K562 (cell line): Measurements from ENCODE around the gene IP6K3. TPM values are rescaled to one million over a fixed set of nuclear protein-coding genes. Genes with fewer than 3 reads are reported as not detected.

Experiments
- CAMTA2 ChIP-seq: fragments of 250-450 bp; sonication (Bioruptor Pico); conservative IDR thresholded peaks from 2 replicates; pipeline ENCODE4 v1.5.1; 2022
- CCAR2 ChIP-seq: fragments of 200-400 bp; formaldehyde crosslinking; IDR thresholded peaks from 2 replicates; pipeline ENCODE4 v1.6.1; 2017; ENCODE audit warnings: mild to moderate bottlenecking, low read depth, low read length
- CHD1 ChIP-seq: fragments of 200-600 bp; sonication (generic); IDR thresholded peaks from one replicate; pipeline ENCODE4 v1.6.1; 2012; ENCODE audit warnings: mild to moderate bottlenecking, moderate library complexity, low read length, inconsistent platforms
- ESRRB ChIP-seq: fragments of 250-450 bp; sonication (Bioruptor Pico); IDR thresholded peaks from 2 replicates; pipeline ENCODE4 v1.5.0; 2020; ENCODE audit warnings: mild to moderate bottlenecking, moderate library complexity, borderline replicate concordance
- GABPA ChIP-seq: fragments of 200-800 bp; sonication (Bioruptor generic); conservative IDR thresholded peaks from 2 replicates; pipeline ENCODE4 v1.6.1; 2016; ENCODE audit warnings: low read depth, missing genetic modification characterization, missing compliant biosample characterization
- JUNB ChIP-seq: fragments of 450-650 bp; formaldehyde crosslinking; conservative IDR thresholded peaks from 2 replicates; pipeline ENCODE4 v1.4.0; 2020; ENCODE audit warnings: mild to moderate bottlenecking
- NCOA2 ChIP-seq, 2 experiments: fragments of 450-650 bp; IDR thresholded peaks; 2 replicates each; pipeline ENCODE4 v1.6.1; 2018; ENCODE audit warnings: mild to moderate bottlenecking in 2 of 2, moderate library complexity in 1 of 2; ENCODE audit not compliant: partially characterized antibody in 2 of 2
- NFYB ChIP-seq: IDR thresholded peaks from 2 replicates; pipeline ENCODE4 v1.6.1; 2011; ENCODE audit warnings: mild to moderate bottlenecking, moderate library complexity; ENCODE audit not compliant: insufficient read length; ENCODE audit errors: extremely low read depth
- NR1H2 ChIP-seq: sonication (generic); formaldehyde crosslinking; IDR thresholded peaks from 2 replicates; pipeline ENCODE4 v1.4.0; 2020; ENCODE audit warnings: mild to moderate bottlenecking, missing genetic modification reagents
- POLR2AphosphoS5 ChIP-seq: IDR thresholded peaks from 2 replicates; pipeline ENCODE4 v1.6.1; 2011; ENCODE audit warnings: mild to moderate bottlenecking, low read depth, low read length, moderate library complexity; ENCODE audit not compliant: control insufficient read depth, insufficient read depth
- SMAD4 ChIP-seq: fragments of 250-450 bp; sonication (Bioruptor Pico); conservative IDR thresholded peaks from 2 replicates; pipeline ENCODE4 v1.8.0; 2021; ENCODE audit warnings: inconsistent platforms, mild to moderate bottlenecking, moderate library complexity
- SRSF3 ChIP-seq: fragments of 200-400 bp; formaldehyde crosslinking; IDR thresholded peaks from 2 replicates; pipeline ENCODE4 v1.6.1; 2016; ENCODE audit warnings: mild to moderate bottlenecking, low read length, moderate library complexity; ENCODE audit not compliant: insufficient read depth
- TBP ChIP-seq: optimal IDR thresholded peaks from 2 replicates; pipeline ENCODE3; 2011; ENCODE audit warnings: low read depth, low read length, improper control_type of control experiment
- XRCC4 ChIP-seq: IDR thresholded peaks from one replicate; pipeline ENCODE4 v1.6.1; 2011; ENCODE audit not compliant: insufficient read depth, insufficient read length; ENCODE audit errors: extremely low read depth
- ZNF12 ChIP-seq: sonication (generic); formaldehyde crosslinking; IDR thresholded peaks from 2 replicates; pipeline ENCODE4 v1.4.0; 2020; ENCODE audit warnings: mild to moderate bottlenecking, missing genetic modification reagents
- ZNF316 ChIP-seq: fragments of 450-650 bp; IDR thresholded peaks from 2 replicates; pipeline ENCODE4 v1.6.1; 2016
- ZNF644 ChIP-seq: fragments of 200-800 bp; sonication (Bioruptor generic); IDR thresholded peaks from 2 replicates; pipeline ENCODE4 v1.6.1; 2016; ENCODE audit warnings: low read depth, missing genetic modification characterization, missing compliant biosample characterization
- polyA plus RNA-seq, 8 experiments: library from polyadenylated mRNA; depleted of rRNA in 4 of 8; stranded (reverse) in 5 of 8; unstranded in 3 of 8; fragments of >200 nt; fragmentation: Nextera tagmentation in 2 of 8; fragmentation: Illumina TruSeq in 1 of 8; extraction: Ambion mirVana in 2 of 8; extraction: Trizol in 1 of 8; gene quantifications; 2 replicates each; pipeline versions ENCODE4 v1.2.1 to v1.2.3, GENCODE V29; 2011 to 2014; ENCODE audit warnings: inconsistent platforms in 1 of 8, missing spikeins in 1 of 8
- total RNA-seq, 7 experiments: library from RNA; depleted of rRNA in 6 of 7; stranded (reverse); fragments of >200 nt in 6 of 7; fragmentation: Illumina TruSeq in 2 of 7; extraction: Trizol in 2 of 7; gene quantifications; 2 replicates each; pipeline versions ENCODE4 v1.2.1 to v1.2.3, GENCODE V29; 2011 to 2021; ENCODE audit warnings: low replicate concordance in 1 of 7
- TF ChIP-seq, protein P1 (sequence below): fragments of 450-650 bp; conservative IDR thresholded peaks from 2 replicates; pipeline ENCODE4 v1.6.1; 2016; ENCODE audit warnings: missing genetic modification characterization, low read depth, mild to moderate bottlenecking, control low read depth, missing compliant biosample characterization
- TF ChIP-seq, protein P2 (sequence below): fragments of 250-450 bp; sonication (Bioruptor Pico); IDR thresholded peaks from 2 replicates; pipeline ENCODE4 v1.5.0; 2021; ENCODE audit warnings: mild to moderate bottlenecking, moderate library complexity
- TF ChIP-seq, protein P3 (sequence below): fragments of 250-450 bp; sonication (Bioruptor Pico); IDR thresholded peaks from 2 replicates; pipeline ENCODE4 v1.8.0; 2021; ENCODE audit warnings: borderline replicate concordance, mild to moderate bottlenecking, moderate library complexity; ENCODE audit not compliant: poor library complexity, severe bottlenecking

IP6K3 gene
- total and polyA plus RNA-seq, 9 of the 15 experiments (the other 6 are each of a cell fraction or from before 2014, with no cell fraction given) = not detected

DNA sequence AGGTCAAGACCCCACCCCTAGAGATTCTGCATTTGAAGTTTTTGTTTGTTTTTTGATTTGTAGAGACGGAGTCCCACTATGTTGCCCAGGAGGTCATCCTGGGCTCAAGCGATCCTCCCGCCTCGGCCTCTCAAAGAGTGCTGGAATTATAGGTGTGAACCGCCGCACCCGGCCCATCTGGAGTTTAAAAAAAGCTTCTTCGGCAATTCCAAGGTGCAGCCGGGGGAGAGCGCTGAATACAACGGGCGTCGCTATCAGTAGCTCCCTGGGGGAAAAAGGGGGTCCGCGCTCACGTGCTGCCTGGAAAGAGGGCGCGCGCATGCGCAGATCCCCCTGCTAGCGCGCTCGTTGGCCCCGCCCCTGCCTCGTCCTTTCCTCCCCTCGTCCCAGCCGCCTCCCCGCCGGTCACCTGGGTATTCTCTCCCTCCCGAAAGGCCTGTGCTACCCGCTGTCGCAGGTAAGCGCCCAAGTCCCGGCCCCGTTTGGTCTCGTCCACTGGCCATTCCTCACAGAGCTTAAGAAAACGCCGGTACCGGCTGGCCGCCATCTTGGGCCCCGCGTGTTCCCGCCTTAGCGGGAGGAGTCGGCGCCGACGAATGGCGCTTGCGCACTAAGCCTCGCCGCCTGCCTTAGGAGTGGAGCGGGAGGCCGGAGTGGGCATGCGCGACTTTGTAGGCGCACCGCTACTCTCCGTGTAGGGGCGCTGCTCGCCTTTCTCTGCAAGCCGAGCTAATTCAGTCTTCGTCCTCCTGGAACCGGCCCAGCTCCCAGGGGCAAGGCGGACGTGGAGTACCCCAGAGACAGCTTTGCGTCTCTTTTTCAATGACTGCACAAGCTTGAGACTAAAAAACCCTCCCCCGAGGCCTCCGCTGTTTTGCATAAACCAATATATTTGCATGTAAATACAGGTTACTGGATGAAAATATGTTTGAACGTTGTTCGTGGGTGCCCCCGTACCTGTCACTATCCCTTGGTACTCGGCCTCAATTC lies 35.3 kb downstream of the IP6K3 start, which contains the start of gene UQCC2 (continued):
- TF ChIP-seq ZNF12 (CRISPR knock-in tag) (peak; percentile 17; the same call in 1 of the 2 replicates), CAMTA2 (CRISPR knock-in tag) (0 out of 2 replicates have a peak, but pooled peaks have one; percentile 54), CCAR2 (no peak), SMAD4 (CRISPR knock-in tag) (no peak; the same call in 1 of the 2 replicates), POLR2AphosphoS5 (peak; percentile 98), ZNF644 (0 out of 2 replicates have a peak, but pooled peaks have one; percentile 58), NCOA2 (IDR thresholded peaks at IDR 0.05; ENCODE audit: partially characterized antibody in 2 of 2) (no peak), ZNF316 (0 out of 2 replicates have a peak, but pooled peaks have one; percentile 8), SRSF3 (no peak), NFYB (no peak), NR1H2 (CRISPR knock-in tag) (no peak; the same call in 1 of the 2 replicates), JUNB (no peak), GABPA (tag) (no peak), ESRRB (CRISPR knock-in tag) (no peak), CHD1 (no peak), TBP (peak; percentile 98), XRCC4 (no peak)
- TF ChIP-seq, protein P1, sequence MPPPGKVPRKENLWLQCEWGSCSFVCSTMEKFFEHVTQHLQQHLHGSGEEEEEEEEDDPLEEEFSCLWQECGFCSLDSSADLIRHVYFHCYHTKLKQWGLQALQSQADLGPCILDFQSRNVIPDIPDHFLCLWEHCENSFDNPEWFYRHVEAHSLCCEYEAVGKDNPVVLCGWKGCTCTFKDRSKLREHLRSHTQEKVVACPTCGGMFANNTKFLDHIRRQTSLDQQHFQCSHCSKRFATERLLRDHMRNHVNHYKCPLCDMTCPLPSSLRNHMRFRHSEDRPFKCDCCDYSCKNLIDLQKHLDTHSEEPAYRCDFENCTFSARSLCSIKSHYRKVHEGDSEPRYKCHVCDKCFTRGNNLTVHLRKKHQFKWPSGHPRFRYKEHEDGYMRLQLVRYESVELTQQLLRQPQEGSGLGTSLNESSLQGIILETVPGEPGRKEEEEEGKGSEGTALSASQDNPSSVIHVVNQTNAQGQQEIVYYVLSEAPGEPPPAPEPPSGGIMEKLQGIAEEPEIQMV = no peak; the same call in 1 of the 2 replicates
- TF ChIP-seq, protein P2, sequence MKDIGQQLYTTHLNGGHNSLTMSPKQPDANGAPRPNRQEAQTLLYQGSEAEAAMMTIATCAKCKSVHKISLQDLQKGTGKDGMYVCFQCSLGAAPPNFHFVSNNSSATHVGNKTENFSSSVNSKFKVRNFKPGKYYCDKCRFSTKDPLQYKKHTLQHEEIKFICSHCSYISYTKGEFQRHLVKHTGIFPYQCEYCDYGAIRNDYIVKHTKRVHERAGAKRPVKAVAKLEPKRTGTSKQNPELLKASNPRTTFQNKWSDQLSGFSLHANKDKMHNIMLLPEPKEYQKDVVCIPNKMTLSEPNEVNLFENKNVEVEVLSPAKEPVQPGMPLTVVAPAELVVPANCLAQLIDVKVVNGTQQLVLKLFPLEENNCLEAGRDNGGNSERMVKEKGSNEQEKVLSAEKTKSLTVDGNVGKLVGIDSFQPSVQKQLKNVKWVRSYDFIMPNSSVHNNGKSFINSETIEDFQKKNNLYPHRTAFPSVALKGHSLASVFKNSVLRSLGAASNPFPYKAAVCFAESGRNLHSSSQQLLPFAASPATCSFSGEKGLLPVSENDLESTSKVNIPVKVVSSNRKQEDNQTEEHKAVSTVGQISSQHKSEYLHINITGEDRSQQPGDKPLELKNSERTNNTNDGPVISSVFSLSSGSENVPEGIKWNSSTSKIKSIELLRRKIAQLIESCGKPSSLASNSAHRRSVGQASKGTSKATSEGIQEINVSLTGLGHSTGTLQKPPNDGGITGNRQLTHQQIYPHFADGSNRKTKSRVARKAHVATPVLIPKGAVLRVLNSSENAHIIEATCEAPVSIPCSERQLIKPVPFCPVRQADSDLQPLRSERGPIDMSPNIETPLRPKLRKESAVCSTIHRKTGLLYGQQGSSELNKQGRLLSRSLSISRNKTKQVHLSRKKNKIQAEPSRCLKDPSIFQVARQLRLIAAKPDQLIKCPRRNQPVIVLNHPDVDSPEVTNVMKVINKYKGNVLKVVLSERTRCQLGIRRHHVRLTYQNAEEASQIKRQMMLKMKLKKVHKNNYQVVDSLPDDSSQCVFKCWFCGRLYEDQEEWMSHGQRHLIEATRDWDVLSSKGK (CRISPR knock-in tag) = no peak
- TF ChIP-seq, protein P3, sequence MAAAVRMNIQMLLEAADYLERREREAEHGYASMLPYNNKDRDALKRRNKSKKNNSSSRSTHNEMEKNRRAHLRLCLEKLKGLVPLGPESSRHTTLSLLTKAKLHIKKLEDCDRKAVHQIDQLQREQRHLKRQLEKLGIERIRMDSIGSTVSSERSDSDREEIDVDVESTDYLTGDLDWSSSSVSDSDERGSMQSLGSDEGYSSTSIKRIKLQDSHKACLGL = no peak
